ENCODE results near the gene LRP1B.

Gene LRP1B

DNA sequence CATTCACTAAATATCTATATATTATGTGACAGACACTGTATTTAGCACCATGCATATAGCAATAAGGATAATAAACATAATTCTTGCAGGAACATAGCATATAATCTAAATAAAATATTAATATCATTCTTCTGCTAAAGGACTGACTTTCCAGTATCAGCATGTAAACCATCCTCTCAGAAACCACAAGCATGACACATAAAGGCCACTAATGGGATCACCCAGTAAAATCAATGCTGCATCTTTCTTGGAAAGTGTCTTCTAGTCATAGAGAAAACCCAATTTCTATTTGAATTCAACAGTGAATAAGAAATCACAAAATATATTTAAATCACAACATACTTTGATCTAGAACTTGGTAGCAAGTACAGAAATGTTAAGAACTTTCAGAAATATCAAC is 5.8 kb upstream of the LRP1B start:
- DNase-seq (ENCODE audit: extremely low read depth, low read depth): no peak
- TF ChIP-seq CTCF (IDR thresholded peaks at IDR 0.05; ENCODE audit: low read depth, low read length): no peak

GRCh38 chr2:142134911-142135310 is 4.1 kb upstream of the LRP1B start:
- no peak for DNase-seq (ENCODE audit: extremely low read depth, low read depth)
- no peak for TF ChIP-seq CTCF (IDR thresholded peaks at IDR 0.05; ENCODE audit: low read depth, low read length)

DNA sequence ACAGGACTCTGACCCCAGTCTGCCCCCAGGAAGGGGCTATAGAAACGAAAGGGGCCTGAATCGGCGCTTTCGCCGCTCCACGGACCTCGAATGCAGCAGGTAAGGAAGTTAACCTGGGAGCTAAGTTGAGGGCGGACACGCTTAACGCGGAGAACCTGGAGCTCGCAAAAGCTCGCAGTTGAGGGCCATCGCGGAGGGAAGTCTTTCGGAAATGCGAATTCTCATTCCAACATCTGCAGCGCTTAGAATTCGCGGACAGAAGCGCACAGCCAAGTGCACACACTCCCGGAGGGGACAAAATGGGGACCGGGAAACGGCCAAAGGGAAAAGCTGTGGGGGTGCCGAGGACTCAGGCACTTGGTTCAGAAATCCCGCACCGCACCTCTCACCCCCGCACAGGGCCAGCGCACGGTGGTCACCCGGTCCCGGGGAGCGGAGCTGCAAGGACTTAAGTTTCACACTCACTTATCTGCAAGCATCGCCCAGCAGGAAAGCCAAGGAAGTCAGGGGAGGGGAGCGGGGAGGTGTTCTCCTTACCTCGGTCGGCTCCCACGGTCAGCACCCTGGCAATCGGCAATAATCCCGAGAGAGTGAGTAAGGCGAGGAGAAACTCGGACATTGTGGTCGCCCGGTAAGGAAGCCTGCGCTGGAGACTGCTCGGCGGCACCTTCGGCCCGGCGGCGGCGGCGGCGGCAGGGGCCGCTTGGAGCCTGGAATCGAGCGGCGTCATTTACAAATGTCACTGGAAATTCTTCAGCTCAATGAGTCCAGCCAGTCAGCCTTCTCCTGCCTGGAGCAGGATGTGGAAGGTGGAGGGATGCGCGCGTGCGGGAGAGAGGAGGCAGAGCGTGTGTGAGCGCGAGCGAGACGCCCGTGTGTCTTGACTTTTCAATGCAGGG is 456 bp downstream of the LRP1B start:
- TF ChIP-seq CTCF (IDR thresholded peaks at IDR 0.05; ENCODE audit: low read depth, low read length): no peak
- DNase-seq (ENCODE audit: extremely low read depth, low read depth): peak; percentile 10

- no peak for DNase-seq (ENCODE audit: extremely low read depth, low read depth)
- no peak for TF ChIP-seq CTCF (IDR thresholded peaks at IDR 0.05; ENCODE audit: low read depth, low read length)
Observed at GRCh38 chr2:142128105-142128504, 2.7 kb downstream of the LRP1B start.

- no peak for DNase-seq (ENCODE audit: extremely low read depth, low read depth)
- TF ChIP-seq CTCF (IDR thresholded peaks at IDR 0.05; ENCODE audit: low read depth, low read length): no peak
Observed at GRCh38 chr2:142127248-142127647, 3.6 kb downstream of the LRP1B start.

- TF ChIP-seq CTCF (IDR thresholded peaks at IDR 0.05; ENCODE audit: low read depth, low read length): no peak
- DNase-seq (ENCODE audit: extremely low read depth, low read depth): no peak
Observed at GRCh38 chr2:142124706-142125105, 6.1 kb downstream of the LRP1B start.

GRCh38 chr2:142119347-142119746 is 11.5 kb downstream of the LRP1B start:
- no peak for TF ChIP-seq CTCF (IDR thresholded peaks at IDR 0.05; ENCODE audit: low read depth, low read length)

More at GRCh38 chr2:142119347-142119746, 11.5 kb downstream of the LRP1B start:
- DNase-seq (ENCODE audit: extremely low read depth, low read depth): no peak

Data from AG09319 (cell line).